ENCODE measurements around the gene PLXDC2.

The PLXDC2 gene

GRCh38 chr10:19857876-19858275 is 41.6 kb downstream of the PLXDC2 start:
- no peak for DNase-seq (ENCODE audit: low read depth)

- no peak for DNase-seq (ENCODE audit: low read depth)
These were observed 43.9 kb downstream of the PLXDC2 start for GRCh38 chr10:19860107-19860506.

GRCh38 chr10:19862811-19863515 is 46.7 kb downstream of the PLXDC2 start:
- DNase-seq (ENCODE audit: low read depth), result no peak

- no peak for DNase-seq (ENCODE audit: low read depth)
These were observed 49.4 kb downstream of the PLXDC2 start for GRCh38 chr10:19865676-19866075.

- no peak for DNase-seq (ENCODE audit: low read depth)
These were observed 53.1 kb downstream of the PLXDC2 start for GRCh38 chr10:19869370-19869769.

- no peak for DNase-seq (ENCODE audit: low read depth)
These were observed 56.5 kb downstream of the PLXDC2 start for GRCh38 chr10:19872504-19873271.

- DNase-seq (ENCODE audit: low read depth), result no peak
These were observed 58.0 kb downstream of the PLXDC2 start for GRCh38 chr10:19874190-19874589.

GRCh38 chr10:19874791-19875190 is 58.6 kb downstream of the PLXDC2 start:
- DNase-seq (ENCODE audit: low read depth), result no peak

- no peak for DNase-seq (ENCODE audit: low read depth)
These were observed 60.3 kb downstream of the PLXDC2 start for GRCh38 chr10:19876570-19876969.

GRCh38 chr10:19877466-19878255 is 61.4 kb downstream of the PLXDC2 start:
- no peak for DNase-seq (ENCODE audit: low read depth)

GRCh38 chr10:19882621-19883020 is 66.4 kb downstream of the PLXDC2 start:
- no peak for DNase-seq (ENCODE audit: low read depth)

- DNase-seq (ENCODE audit: low read depth), result no peak
These were observed 71.9 kb downstream of the PLXDC2 start for GRCh38 chr10:19888061-19888660.

- no peak for DNase-seq (ENCODE audit: low read depth)
These were observed 73.0 kb downstream of the PLXDC2 start for GRCh38 chr10:19889256-19889655.

- DNase-seq (ENCODE audit: low read depth), result no peak
These were observed 75.2 kb downstream of the PLXDC2 start for GRCh38 chr10:19891429-19891828.

GRCh38 chr10:19892270-19892669 is 76.0 kb downstream of the PLXDC2 start:
- no peak for DNase-seq (ENCODE audit: low read depth)

GRCh38 chr10:19892677-19893076 is 76.4 kb downstream of the PLXDC2 start:
- DNase-seq (ENCODE audit: low read depth), result no peak

- DNase-seq (ENCODE audit: low read depth), result no peak
These were observed 79.3 kb downstream of the PLXDC2 start for GRCh38 chr10:19895500-19895899.

GRCh38 chr10:19902456-19902855 is 86.2 kb downstream of the PLXDC2 start:
- no peak for DNase-seq (ENCODE audit: low read depth)

- no peak for DNase-seq (ENCODE audit: low read depth)
These were observed 88.0 kb downstream of the PLXDC2 start for GRCh38 chr10:19904202-19904661.

- DNase-seq (ENCODE audit: low read depth), result no peak
These were observed 90.0 kb downstream of the PLXDC2 start for GRCh38 chr10:19906108-19906791.

GRCh38 chr10:19908991-19909696 is 92.9 kb downstream of the PLXDC2 start:
- no peak for DNase-seq (ENCODE audit: low read depth)

Data from T follicular helper cell (primary cell).